ENCODE results near the gene TAF11.

DNA sequence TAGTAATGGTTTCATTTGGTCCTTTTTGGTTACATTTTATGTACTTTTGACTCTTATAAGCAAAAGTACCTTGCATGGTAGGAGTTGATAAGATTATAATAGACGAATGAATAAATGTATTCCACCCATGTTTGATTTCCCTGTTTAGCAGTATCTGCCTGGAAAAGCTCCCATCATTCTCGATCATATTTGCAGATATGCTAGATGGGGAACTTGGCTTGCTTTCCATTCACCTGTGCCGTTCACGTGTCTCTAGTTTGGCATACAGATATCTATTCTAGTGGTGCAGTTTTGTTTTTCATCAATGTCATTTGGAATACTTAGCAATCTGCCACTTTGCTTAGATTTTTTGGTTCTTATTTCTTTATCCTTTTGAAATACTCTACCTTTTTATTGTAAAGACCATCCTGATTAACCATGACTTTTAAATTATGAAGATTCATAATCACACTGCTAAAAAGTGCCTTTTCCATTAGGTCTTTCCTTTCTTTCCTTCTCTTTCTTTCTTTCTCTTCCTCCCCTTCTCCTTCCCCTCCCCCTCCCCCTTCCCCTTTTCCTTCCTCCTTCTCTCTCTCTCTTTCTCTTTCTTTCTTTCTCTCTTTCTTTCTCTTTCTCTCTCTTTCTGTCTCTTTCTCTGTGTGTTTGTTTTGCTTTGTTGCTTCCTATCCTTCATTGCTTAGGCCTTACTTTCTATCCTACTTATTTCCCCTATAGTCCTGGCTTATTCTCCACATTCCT is 41.6 kb upstream of the TAF11 start:
- TF ChIP-seq, protein P1, sequence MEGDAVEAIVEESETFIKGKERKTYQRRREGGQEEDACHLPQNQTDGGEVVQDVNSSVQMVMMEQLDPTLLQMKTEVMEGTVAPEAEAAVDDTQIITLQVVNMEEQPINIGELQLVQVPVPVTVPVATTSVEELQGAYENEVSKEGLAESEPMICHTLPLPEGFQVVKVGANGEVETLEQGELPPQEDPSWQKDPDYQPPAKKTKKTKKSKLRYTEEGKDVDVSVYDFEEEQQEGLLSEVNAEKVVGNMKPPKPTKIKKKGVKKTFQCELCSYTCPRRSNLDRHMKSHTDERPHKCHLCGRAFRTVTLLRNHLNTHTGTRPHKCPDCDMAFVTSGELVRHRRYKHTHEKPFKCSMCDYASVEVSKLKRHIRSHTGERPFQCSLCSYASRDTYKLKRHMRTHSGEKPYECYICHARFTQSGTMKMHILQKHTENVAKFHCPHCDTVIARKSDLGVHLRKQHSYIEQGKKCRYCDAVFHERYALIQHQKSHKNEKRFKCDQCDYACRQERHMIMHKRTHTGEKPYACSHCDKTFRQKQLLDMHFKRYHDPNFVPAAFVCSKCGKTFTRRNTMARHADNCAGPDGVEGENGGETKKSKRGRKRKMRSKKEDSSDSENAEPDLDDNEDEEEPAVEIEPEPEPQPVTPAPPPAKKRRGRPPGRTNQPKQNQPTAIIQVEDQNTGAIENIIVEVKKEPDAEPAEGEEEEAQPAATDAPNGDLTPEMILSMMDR (IDR thresholded peaks at IDR 0.05; ENCODE audit: low read depth, low read length, missing input control): no peak
- TF ChIP-seq SP1 (IDR thresholded peaks at IDR 0.05): no peak
- no peak for TF ChIP-seq EGR1 (IDR thresholded peaks at IDR 0.05; ENCODE audit: low read depth in 2 of 2)
- no peak for TF ChIP-seq JUND (IDR thresholded peaks at IDR 0.05)
- no peak for TF ChIP-seq RAD21 (IDR thresholded peaks at IDR 0.05)
- no peak for TF ChIP-seq REST (IDR thresholded peaks at IDR 0.05)
- TF ChIP-seq, protein P2, sequence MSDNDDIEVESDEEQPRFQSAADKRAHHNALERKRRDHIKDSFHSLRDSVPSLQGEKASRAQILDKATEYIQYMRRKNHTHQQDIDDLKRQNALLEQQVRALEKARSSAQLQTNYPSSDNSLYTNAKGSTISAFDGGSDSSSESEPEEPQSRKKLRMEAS (IDR thresholded peaks at IDR 0.05): no peak
- no peak for TF ChIP-seq TAF1 (conservative IDR thresholded peaks at IDR 0.05)
- no peak for TF ChIP-seq YY1 (IDR thresholded peaks at IDR 0.05)
- TF ChIP-seq, protein P3, sequence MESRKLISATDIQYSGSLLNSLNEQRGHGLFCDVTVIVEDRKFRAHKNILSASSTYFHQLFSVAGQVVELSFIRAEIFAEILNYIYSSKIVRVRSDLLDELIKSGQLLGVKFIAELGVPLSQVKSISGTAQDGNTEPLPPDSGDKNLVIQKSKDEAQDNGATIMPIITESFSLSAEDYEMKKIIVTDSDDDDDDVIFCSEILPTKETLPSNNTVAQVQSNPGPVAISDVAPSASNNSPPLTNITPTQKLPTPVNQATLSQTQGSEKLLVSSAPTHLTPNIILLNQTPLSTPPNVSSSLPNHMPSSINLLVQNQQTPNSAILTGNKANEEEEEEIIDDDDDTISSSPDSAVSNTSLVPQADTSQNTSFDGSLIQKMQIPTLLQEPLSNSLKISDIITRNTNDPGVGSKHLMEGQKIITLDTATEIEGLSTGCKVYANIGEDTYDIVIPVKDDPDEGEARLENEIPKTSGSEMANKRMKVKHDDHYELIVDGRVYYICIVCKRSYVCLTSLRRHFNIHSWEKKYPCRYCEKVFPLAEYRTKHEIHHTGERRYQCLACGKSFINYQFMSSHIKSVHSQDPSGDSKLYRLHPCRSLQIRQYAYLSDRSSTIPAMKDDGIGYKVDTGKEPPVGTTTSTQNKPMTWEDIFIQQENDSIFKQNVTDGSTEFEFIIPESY (IDR thresholded peaks at IDR 0.05): no peak

Data from liver (tissue), 3 donors.